Progenitor cell of endocrine pancreas (in vitro differentiated cells): ENCODE results near the gene ALS2CL. TPM values are rescaled to one million over a fixed set of nuclear protein-coding genes. Genes with fewer than 3 reads are reported as not detected.

Experiments
- DNase-seq: peaks from one replicate; pipeline ENCODE4 v3.0.0; 2021; ENCODE audit warnings: low spot score; ENCODE audit not compliant: unreplicated experiment
- H3K27ac Mint-ChIP-seq: 2 replicates; pipeline ENCODE4 v1.8.0; 2021; ENCODE audit warnings: mild to moderate bottlenecking, moderate library complexity, mixed read lengths
- H3K27me3 Mint-ChIP-seq: 2 replicates; pipeline ENCODE4 v1.8.0; 2021; ENCODE audit warnings: mixed read lengths
- H3K36me3 Mint-ChIP-seq: 2 replicates; pipeline ENCODE4 v1.8.0; 2022; ENCODE audit warnings: mixed read lengths; ENCODE audit not compliant: insufficient read depth
- H3K4me1 Mint-ChIP-seq: 2 replicates; pipeline ENCODE4 v1.8.0; 2021; ENCODE audit warnings: low read depth, mixed read lengths
- H3K4me3 Mint-ChIP-seq: 2 replicates; pipeline ENCODE4 v1.8.0; 2021; ENCODE audit warnings: low read depth, mild to moderate bottlenecking, moderate library complexity, mixed read lengths
- H3K9me3 Mint-ChIP-seq: 2 replicates; pipeline ENCODE4 v1.8.0; 2021; ENCODE audit warnings: low read depth, mixed read lengths
- total RNA-seq: library from RNA; stranded (reverse); gene quantifications from 2 replicates; pipeline ENCODE4 v1.2.1, GENCODE V29; 2021
- TF ChIP-seq, protein P1 (sequence below): fragments of 200-600 bp; sonication (generic); IDR thresholded peaks from one replicate; pipeline ENCODE4 v1.5.0; 2021; ENCODE audit warnings: antibody characterized with exemption, mild to moderate bottlenecking; ENCODE audit not compliant: unreplicated experiment

Gene ALS2CL
- total RNA-seq, 1 donor from 2014 or later = 3.5 TPM

DNA sequence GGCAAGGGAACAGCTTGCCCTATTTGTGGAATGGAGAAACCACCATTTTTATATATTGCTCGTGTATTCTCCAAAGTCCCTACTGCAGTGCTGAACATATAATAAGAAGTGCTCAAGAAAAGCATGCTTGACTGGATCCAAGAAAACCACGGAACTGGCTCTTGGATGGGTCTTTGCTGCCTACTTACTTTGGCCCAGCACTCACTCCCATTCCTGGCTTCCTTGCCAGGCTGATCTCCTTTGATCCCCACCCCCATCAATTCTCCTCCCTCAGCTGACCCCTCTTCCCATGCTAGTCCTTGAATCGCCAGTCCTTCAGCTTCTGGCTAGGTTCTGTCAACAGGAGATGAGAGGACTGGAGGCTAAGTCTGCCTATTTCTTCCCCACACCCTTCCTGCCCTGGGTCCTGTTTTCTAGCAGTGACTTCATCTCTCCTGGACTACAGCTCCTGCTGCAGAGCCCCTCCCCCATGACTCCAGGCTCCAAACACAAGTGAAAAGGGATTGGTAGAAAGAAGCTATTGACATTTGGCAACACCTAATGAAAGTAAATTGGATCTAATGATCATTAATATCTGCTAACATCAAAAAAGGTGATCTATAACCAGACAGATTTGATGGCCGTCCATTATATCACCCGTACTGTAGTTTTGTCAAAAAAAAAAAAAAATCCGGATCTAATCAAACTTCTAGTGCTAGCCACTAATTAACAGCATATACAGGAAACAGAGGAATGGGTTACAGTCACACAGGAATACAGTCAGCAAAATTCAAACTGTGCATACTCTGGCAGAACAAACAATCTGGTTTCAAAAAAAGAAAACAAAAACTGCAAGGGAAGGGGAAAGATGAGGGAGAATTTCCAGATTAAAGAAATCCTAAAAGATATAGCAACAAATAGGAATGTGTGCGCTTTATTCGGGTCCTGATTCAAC is 73.4 kb downstream of the ALS2CL start:
- H3K27me3 Mint-ChIP-seq = peaks cover 14% of the 10 kb centered on the region
- TF ChIP-seq, protein P1, sequence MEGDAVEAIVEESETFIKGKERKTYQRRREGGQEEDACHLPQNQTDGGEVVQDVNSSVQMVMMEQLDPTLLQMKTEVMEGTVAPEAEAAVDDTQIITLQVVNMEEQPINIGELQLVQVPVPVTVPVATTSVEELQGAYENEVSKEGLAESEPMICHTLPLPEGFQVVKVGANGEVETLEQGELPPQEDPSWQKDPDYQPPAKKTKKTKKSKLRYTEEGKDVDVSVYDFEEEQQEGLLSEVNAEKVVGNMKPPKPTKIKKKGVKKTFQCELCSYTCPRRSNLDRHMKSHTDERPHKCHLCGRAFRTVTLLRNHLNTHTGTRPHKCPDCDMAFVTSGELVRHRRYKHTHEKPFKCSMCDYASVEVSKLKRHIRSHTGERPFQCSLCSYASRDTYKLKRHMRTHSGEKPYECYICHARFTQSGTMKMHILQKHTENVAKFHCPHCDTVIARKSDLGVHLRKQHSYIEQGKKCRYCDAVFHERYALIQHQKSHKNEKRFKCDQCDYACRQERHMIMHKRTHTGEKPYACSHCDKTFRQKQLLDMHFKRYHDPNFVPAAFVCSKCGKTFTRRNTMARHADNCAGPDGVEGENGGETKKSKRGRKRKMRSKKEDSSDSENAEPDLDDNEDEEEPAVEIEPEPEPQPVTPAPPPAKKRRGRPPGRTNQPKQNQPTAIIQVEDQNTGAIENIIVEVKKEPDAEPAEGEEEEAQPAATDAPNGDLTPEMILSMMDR = no peak
- no peak overlapping the region for H3K4me3 Mint-ChIP-seq

More for the DNA sequence above, 73.4 kb downstream of the ALS2CL start:
- Mint-ChIP-seq H3K36me3 (no peaks in the 10 kb centered on the region), H3K4me1 (peaks cover 2% of the 10 kb centered on the region), H3K27ac (no peak overlapping the region), H3K9me3 (no peaks in the 10 kb centered on the region)
- DNase-seq = no peak

Other genes starting within 250 kb of the ALS2CL start
- gene LTF, start 228.8 kb downstream of the ALS2CL start, total RNA-seq = 0.33 and 0.53 TPM in 2 replicates
- not detected in 2 replicates for gene RTP3, start 195.7 kb downstream of the ALS2CL start, total RNA-seq
- not detected in 2 replicates for gene LRRC2, start 127.4 kb downstream of the ALS2CL start, total RNA-seq
- not detected in 2 replicates for gene FAM240A, start 81.2 kb downstream of the ALS2CL start, total RNA-seq
- gene TMIE, start 7.7 kb upstream of the ALS2CL start, total RNA-seq = 0.50 and 0.53 TPM in 2 replicates
- gene PRSS50, start 24.2 kb upstream of the ALS2CL start, total RNA-seq = 1.9 TPM in 2 replicates
- gene MYL3, start 169.8 kb upstream of the ALS2CL start, total RNA-seq = 0.33 TPM in 1 of 2 replicates, not detected in the other
- gene PTH1R, start 184.0 kb upstream of the ALS2CL start, total RNA-seq = 0.26 and 0.40 TPM in 2 replicates